Rectal smooth muscle tissue (tissue), 1 donor: ENCODE data around the gene PTPN14.

Experiments
- H3K27ac ChIP-seq: one replicate; pipeline ENCODE4 v1.7.0; 2013; ENCODE audit warnings: low read depth, low read length, inconsistent platforms
- H3K27me3 ChIP-seq: one replicate; pipeline ENCODE4 v1.7.0; 2013; ENCODE audit warnings: low read length; ENCODE audit not compliant: control insufficient read depth, insufficient read depth
- H3K36me3 ChIP-seq: one replicate; pipeline ENCODE4 v1.7.0; 2013; ENCODE audit warnings: low read length; ENCODE audit not compliant: control insufficient read depth, insufficient read depth
- H3K4me1 ChIP-seq: one replicate; pipeline ENCODE4 v1.7.0; 2013; ENCODE audit warnings: low read length; ENCODE audit not compliant: control insufficient read depth, insufficient read depth
- H3K4me3 ChIP-seq: one replicate; pipeline ENCODE4 v1.7.0; 2013; ENCODE audit warnings: low read length
- H3K9ac ChIP-seq: one replicate; pipeline ENCODE4 v1.7.0; 2013; ENCODE audit warnings: low read length

Gene PTPN14

GRCh38 chr1:214380986-214381695 is 170.3 kb downstream of the PTPN14 start:
- peaks cover 5% of the 10 kb centered on the region for H3K4me1 ChIP-seq
- no peak overlapping the region for H3K27ac ChIP-seq
- peaks cover 7% of the 10 kb centered on the region for H3K36me3 ChIP-seq
- no peaks in the 10 kb centered on the region for H3K27me3 ChIP-seq
- H3K4me3 ChIP-seq = no peak overlapping the region
- H3K9ac ChIP-seq = no peak overlapping the region

- Histone ChIP-seq H3K27ac (no peak overlapping the region), H3K4me3 (no peak overlapping the region), H3K27me3 (no peaks in the 10 kb centered on the region), H3K4me1 (peaks cover 5% of the 10 kb centered on the region), H3K36me3 (peaks cover 7% of the 10 kb centered on the region), H3K9ac (no peak overlapping the region)
Observed at GRCh38 chr1:214380396-214380795, 171.0 kb downstream of the PTPN14 start.

- no peak overlapping the region for H3K9ac ChIP-seq
- H3K36me3 ChIP-seq = peaks cover 7% of the 10 kb centered on the region
- no peak overlapping the region for H3K4me3 ChIP-seq
- no peak overlapping the region for H3K27ac ChIP-seq
- H3K27me3 ChIP-seq = no peaks in the 10 kb centered on the region
- H3K4me1 ChIP-seq = peaks cover 5% of the 10 kb centered on the region
Observed at GRCh38 chr1:214379236-214379970, 172.0 kb downstream of the PTPN14 start.

- no peaks in the 10 kb centered on the region for H3K27me3 ChIP-seq
- no peak overlapping the region for H3K4me3 ChIP-seq
- H3K36me3 ChIP-seq = no peaks in the 10 kb centered on the region
- no peak overlapping the region for H3K27ac ChIP-seq
- no peak overlapping the region for H3K9ac ChIP-seq
- H3K4me1 ChIP-seq = peaks cover 11% of the 10 kb centered on the region
Observed at GRCh38 chr1:214378492-214378891, 172.9 kb downstream of the PTPN14 start.

- Histone ChIP-seq H3K36me3 (no peaks in the 10 kb centered on the region), H3K27me3 (no peaks in the 10 kb centered on the region), H3K4me1 (peaks cover 11% of the 10 kb centered on the region), H3K4me3 (no peak overlapping the region), H3K27ac (no peak overlapping the region), H3K9ac (no peak overlapping the region)
Observed at GRCh38 chr1:214377886-214378285, 173.5 kb downstream of the PTPN14 start.

GRCh38 chr1:214377485-214377884 is 173.9 kb downstream of the PTPN14 start:
- H3K27me3 ChIP-seq = no peaks in the 10 kb centered on the region
- H3K27ac ChIP-seq = no peak overlapping the region
- no peak overlapping the region for H3K9ac ChIP-seq
- no peak overlapping the region for H3K4me3 ChIP-seq
- H3K36me3 ChIP-seq = peaks cover under 1% of the 10 kb centered on the region
- peaks cover 11% of the 10 kb centered on the region for H3K4me1 ChIP-seq

- Histone ChIP-seq H3K4me3 (no peak overlapping the region), H3K36me3 (peaks cover 4% of the 10 kb centered on the region), H3K27ac (no peak overlapping the region), H3K27me3 (no peaks in the 10 kb centered on the region), H3K9ac (no peak overlapping the region), H3K4me1 (peaks cover 7% of the 10 kb centered on the region)
Observed at GRCh38 chr1:214372092-214372491, 179.3 kb downstream of the PTPN14 start.

GRCh38 chr1:214370615-214371014 is 180.8 kb downstream of the PTPN14 start:
- Histone ChIP-seq H3K4me1 (peaks cover 7% of the 10 kb centered on the region), H3K36me3 (peaks cover 4% of the 10 kb centered on the region), H3K27ac (no peak overlapping the region), H3K27me3 (no peaks in the 10 kb centered on the region), H3K4me3 (no peak overlapping the region), H3K9ac (no peak overlapping the region)

GRCh38 chr1:214369364-214369763 is 182.0 kb downstream of the PTPN14 start:
- H3K9ac ChIP-seq = no peak overlapping the region
- H3K4me1 ChIP-seq = peaks cover 7% of the 10 kb centered on the region
- no peak overlapping the region for H3K27ac ChIP-seq
- no peak overlapping the region for H3K4me3 ChIP-seq
- no peaks in the 10 kb centered on the region for H3K27me3 ChIP-seq
- H3K36me3 ChIP-seq = peaks cover 4% of the 10 kb centered on the region

GRCh38 chr1:214367841-214368240 is 183.6 kb downstream of the PTPN14 start:
- no peak overlapping the region for H3K9ac ChIP-seq
- H3K4me1 ChIP-seq = no peaks in the 10 kb centered on the region
- no peak overlapping the region for H3K27ac ChIP-seq
- peaks cover 4% of the 10 kb centered on the region for H3K36me3 ChIP-seq
- H3K27me3 ChIP-seq = no peaks in the 10 kb centered on the region
- no peak overlapping the region for H3K4me3 ChIP-seq

- H3K4me3 ChIP-seq = no peak overlapping the region
- H3K36me3 ChIP-seq = peaks cover 3% of the 10 kb centered on the region
- no peaks in the 10 kb centered on the region for H3K27me3 ChIP-seq
- H3K4me1 ChIP-seq = no peaks in the 10 kb centered on the region
- no peak overlapping the region for H3K9ac ChIP-seq
- no peak overlapping the region for H3K27ac ChIP-seq
Observed at GRCh38 chr1:214364786-214365295, 186.6 kb downstream of the PTPN14 start.

- H3K27me3 ChIP-seq = no peaks in the 10 kb centered on the region
- H3K9ac ChIP-seq = no peak overlapping the region
- H3K4me3 ChIP-seq = no peak overlapping the region
- H3K36me3 ChIP-seq = peaks cover 3% of the 10 kb centered on the region
- H3K27ac ChIP-seq = no peak overlapping the region
- no peaks in the 10 kb centered on the region for H3K4me1 ChIP-seq
Observed at GRCh38 chr1:214364386-214364785, 187.0 kb downstream of the PTPN14 start.
